ENCODE data around the gene RAB3B. TPM values are rescaled to one million over a fixed set of nuclear protein-coding genes. Genes with fewer than 3 reads are reported as not detected.
"Not testable (repeated sequence)": the region's sequence is repeated elsewhere in the genome, so short reads cannot be mapped to it uniquely, and the experiment has no call there.

RAB3B gene
- total and polyA plus RNA-seq, 11 donors = 0.02 to 0.14 (median 0.11) TPM; not detected in 8

GRCh38 chr1:51875836-51876235 is 114.7 kb downstream of the RAB3B start:
- no peak overlapping the region for H3K27ac ChIP-seq
- TF ChIP-seq, protein P1, sequence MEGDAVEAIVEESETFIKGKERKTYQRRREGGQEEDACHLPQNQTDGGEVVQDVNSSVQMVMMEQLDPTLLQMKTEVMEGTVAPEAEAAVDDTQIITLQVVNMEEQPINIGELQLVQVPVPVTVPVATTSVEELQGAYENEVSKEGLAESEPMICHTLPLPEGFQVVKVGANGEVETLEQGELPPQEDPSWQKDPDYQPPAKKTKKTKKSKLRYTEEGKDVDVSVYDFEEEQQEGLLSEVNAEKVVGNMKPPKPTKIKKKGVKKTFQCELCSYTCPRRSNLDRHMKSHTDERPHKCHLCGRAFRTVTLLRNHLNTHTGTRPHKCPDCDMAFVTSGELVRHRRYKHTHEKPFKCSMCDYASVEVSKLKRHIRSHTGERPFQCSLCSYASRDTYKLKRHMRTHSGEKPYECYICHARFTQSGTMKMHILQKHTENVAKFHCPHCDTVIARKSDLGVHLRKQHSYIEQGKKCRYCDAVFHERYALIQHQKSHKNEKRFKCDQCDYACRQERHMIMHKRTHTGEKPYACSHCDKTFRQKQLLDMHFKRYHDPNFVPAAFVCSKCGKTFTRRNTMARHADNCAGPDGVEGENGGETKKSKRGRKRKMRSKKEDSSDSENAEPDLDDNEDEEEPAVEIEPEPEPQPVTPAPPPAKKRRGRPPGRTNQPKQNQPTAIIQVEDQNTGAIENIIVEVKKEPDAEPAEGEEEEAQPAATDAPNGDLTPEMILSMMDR (IDR thresholded peaks at IDR 0.05) = no peak
- TF ChIP-seq POLR2A (IDR thresholded peaks at IDR 0.05) = no peak
- DNase-seq (no peak), ATAC-seq (no peak)
- H3K9me3 ChIP-seq = no peaks in the 10 kb centered on the region
- H3K4me1 ChIP-seq = peaks cover 8 to 66% (median 41%) of the 10 kb centered on the region in 12 donors
- peak overlapping the region in 1 of 12 donors; percentile 96 for H3K4me3 ChIP-seq
- peaks cover 0 to under 1% (median 0%) of the 10 kb centered on the region in 9 donors for H3K27me3 ChIP-seq
- H3K36me3 ChIP-seq = peaks cover 0 to 8% (median 0%) of the 10 kb centered on the region in 9 donors
- intact Hi-C loops (cut with DNase I) = loop anchor here in 1 of 10 donors (5.0 to 10.0 kb wide), 2 partner anchors 181 to 911 kb away; partner anchors contain the start of genes BTF3L4, FAF1 and TXNDC12

DNA sequence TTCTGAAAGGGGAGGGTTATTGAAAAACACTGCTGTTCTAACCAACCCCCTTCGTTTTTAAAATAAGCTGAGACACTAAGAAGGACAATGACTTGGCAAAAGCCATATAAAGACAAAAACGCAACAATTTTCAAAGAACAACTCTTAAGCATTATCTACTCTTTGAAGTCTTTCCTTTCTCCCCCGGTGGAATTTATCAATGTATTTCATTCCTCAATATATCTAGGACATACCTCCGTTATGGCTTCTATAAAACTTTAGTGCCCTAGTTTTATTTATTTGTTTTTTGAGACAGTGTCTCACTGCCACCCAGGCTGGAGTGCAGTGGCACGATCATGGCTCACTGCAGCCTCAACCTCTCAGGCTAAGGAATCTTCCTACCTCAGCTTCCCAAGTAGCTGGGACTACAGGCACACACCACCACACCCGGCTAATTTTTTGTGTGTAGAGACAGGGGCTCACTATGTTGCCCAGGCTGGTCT is 115.2 kb downstream of the RAB3B start:
- WGBS, 4 donors = 75 to 82% (median 80%) methylated on average over 6 of the region's 6 CpGs
- TF ChIP-seq POLR2A (IDR thresholded peaks at IDR 0.05) = no peak
- H3K36me3 ChIP-seq = peaks cover 0 to 8% (median 0%) of the 10 kb centered on the region in 9 donors
- DNase-seq = no peak
- no peak overlapping the region for H3K4me3 ChIP-seq
- no peaks in the 10 kb centered on the region for H3K27me3 ChIP-seq
- intact Hi-C loops (cut with DNase I) = loop anchor here in 1 of 10 donors (5.0 to 10.0 kb wide), 2 partner anchors 182 to 911 kb away; partner anchors contain the start of genes BTF3L4, FAF1 and TXNDC12
- H3K9me3 ChIP-seq = no peaks in the 10 kb centered on the region
- H3K4me1 ChIP-seq = peaks cover 8 to 68% (median 41%) of the 10 kb centered on the region in 12 donors
- no peak overlapping the region for H3K27ac ChIP-seq
- no peak for ATAC-seq

DNA sequence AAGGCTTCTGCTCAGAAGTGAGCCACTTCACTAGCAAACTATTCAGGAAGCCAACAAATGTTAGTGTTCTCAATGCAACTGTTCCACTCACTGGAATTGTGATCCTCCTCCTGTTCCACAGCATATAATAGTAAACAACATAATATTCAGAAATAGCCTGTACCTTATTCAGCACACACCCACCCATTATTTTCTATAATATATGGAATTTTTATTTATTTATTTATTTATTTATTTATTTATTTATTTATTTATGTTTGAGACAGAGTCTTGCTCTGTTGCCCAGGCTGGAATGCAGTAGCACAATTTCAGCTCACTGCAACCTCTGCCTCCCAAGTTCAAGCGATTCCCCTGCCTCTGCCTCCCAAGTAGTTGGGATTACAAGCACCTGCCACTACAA is 117.2 kb downstream of the RAB3B start:
- not testable (repeated sequence) for DNase-seq, H3K27me3 ChIP-seq, H3K9me3 ChIP-seq, H3K4me3 ChIP-seq, H3K27ac ChIP-seq, H3K36me3 ChIP-seq, ATAC-seq
- H3K4me1 ChIP-seq = peaks cover 8 to 65% (median 39%) of the 10 kb centered on the region in 12 donors
- 96 to 98% (median 97%) methylated on average over 1 of the region's 1 CpG for WGBS, 4 donors
- intact Hi-C loops (cut with DNase I) = loop anchor here in 1 of 10 donors (10.0 kb wide), 1 partner anchor 908 kb away; the partner anchor contains the start of gene FAF1

DNA sequence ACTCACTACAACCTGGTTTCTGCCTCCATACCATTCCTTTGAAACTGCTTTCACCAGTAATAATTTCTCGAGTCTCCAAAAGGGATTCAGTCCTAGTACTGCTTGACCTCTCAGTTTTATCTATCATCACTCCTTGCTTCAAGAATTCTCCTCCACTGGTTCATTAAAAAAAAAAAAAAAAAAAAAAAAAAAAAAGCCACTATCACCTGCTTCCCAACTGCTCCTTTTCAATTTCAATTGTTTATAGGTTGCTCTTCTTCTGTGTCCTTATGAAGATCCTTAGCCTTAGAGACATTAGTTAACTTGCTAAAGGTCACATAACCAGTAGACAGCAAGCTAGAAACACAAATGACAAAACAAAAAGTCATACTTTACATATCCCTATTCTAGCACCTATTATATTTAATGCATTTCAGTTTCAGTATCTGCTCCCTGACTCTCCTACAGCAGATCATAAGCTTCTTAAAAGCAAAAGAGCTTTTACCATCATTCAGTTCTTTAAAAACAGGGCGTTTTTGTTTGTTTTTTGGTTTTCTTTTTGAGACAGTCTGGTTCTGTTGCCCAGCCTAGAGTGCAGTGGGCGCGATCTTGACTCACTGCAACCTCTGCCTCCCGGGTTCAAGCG is 119.0 kb downstream of the RAB3B start:
- 89 to 97% (median 94%) methylated on average over 6 of the region's 6 CpGs for WGBS, 4 donors
- TF ChIP-seq, protein P1 (IDR thresholded peaks at IDR 0.05) = no peak
- no peak for TF ChIP-seq POLR2A (IDR thresholded peaks at IDR 0.05)
- Histone ChIP-seq H3K27me3 (no peaks in the 10 kb centered on the region), H3K36me3 (peaks cover 0 to 8% (median 0%) of the 10 kb centered on the region in 9 donors), H3K9me3 (no peaks in the 10 kb centered on the region), H3K27ac (no peak overlapping the region), H3K4me3 (no peak overlapping the region), H3K4me1 (peaks cover 0 to 66% (median 35%) of the 10 kb centered on the region in 12 donors)
- ATAC-seq (no peak), DNase-seq (no peak)
- intact Hi-C loops (cut with DNase I) = loop anchor here in 1 of 10 donors (10.0 kb wide), 1 partner anchor 907 kb away; the partner anchor contains the start of gene FAF1

GRCh38 chr1:51870603-51871350 is 119.7 kb downstream of the RAB3B start:
- DNase-seq (no peak), ATAC-seq (no peak)
- Histone ChIP-seq H3K27ac (no peak overlapping the region), H3K36me3 (peaks cover 0 to 8% (median 0%) of the 10 kb centered on the region in 9 donors), H3K4me1 (peaks cover 0 to 59% (median 30%) of the 10 kb centered on the region in 12 donors), H3K27me3 (no peaks in the 10 kb centered on the region), H3K9me3 (no peaks in the 10 kb centered on the region), H3K4me3 (no peak overlapping the region)
- TF ChIP-seq, protein P1 (IDR thresholded peaks at IDR 0.05) = no peak
- no peak for TF ChIP-seq POLR2A (IDR thresholded peaks at IDR 0.05)
- 88 to 94% (median 90%) methylated on average over 7 of the region's 7 CpGs for WGBS, 4 donors
- intact Hi-C loops (cut with DNase I) = loop anchor here in 1 of 10 donors (10.0 kb wide), 1 partner anchor 906 kb away; the partner anchor contains the start of gene FAF1

Data from heart left ventricle (tissue), 16 donors.